CD4-positive, alpha-beta T cell (primary cell): ENCODE measurements around the gene NAB2. TPM values are rescaled to one million over a fixed set of nuclear protein-coding genes. Genes with fewer than 3 reads are reported as not detected.

ENCODE experiments used
- ATAC-seq: fragments of 200-7000 bp; cut with Tn5 transposase; one replicate; pipeline ENCODE4 v1.10.0; 2022; ENCODE audit warnings: mild to moderate bottlenecking; ENCODE audit not compliant: poor library complexity
- CTCF ChIA-PET: fragments of 350-600 bp; sonication (Branson Sonifier 250); formaldehyde crosslinking; loops from one replicate; lab custom pipeline; 2021; ENCODE audit warnings: antibody characterized with exemption, inconsistent platforms; lab: Charles Lee
- POLR2A ChIA-PET: fragments of 350-600 bp; sonication (Branson Sonifier 250); formaldehyde crosslinking; loops from one replicate; lab custom pipeline; 2021; ENCODE audit warnings: antibody characterized with exemption, inconsistent platforms; lab: Charles Lee
- DNase-seq, 14 experiments: peaks; one replicate each; pipeline ENCODE4 v3.0.0-alpha.2; 2013 to 2020; ENCODE audit warnings: mixed read lengths in 2 of 14
- H3K27ac ChIP-seq, 2 donors: one replicate each; pipeline versions ENCODE4 v1.5.1 to v1.7.0; 2013; ENCODE audit warnings: low read length in 2 of 2, low read depth in 1 of 2, mild to moderate bottlenecking in 1 of 2
- H3K27me3 ChIP-seq, 2 experiments: 1 replicate in 1 of 2; 2 replicates in 1 of 2; pipeline versions ENCODE4 v1.6.1 to v1.7.0; 2013; ENCODE audit warnings: low read length in 2 of 2, control low read depth in 1 of 2, mild to moderate bottlenecking in 1 of 2, moderate library complexity in 1 of 2; ENCODE audit not compliant: insufficient read depth in 2 of 2, control insufficient read depth in 1 of 2
- H3K36me3 ChIP-seq: one replicate; pipeline ENCODE4 v1.6.1; 2013; ENCODE audit warnings: low read length, control low read depth; ENCODE audit not compliant: insufficient read depth
- H3K4me1 ChIP-seq: one replicate; pipeline ENCODE4 v1.6.1; 2013; ENCODE audit warnings: low read length, control low read depth; ENCODE audit not compliant: insufficient read depth
- H3K4me3 ChIP-seq: one replicate; pipeline ENCODE4 v1.5.1; 2013; ENCODE audit warnings: mild to moderate bottlenecking, low read length, moderate library complexity
- H3K9me3 ChIP-seq, 2 experiments: 1 replicate in 1 of 2; 2 replicates in 1 of 2; pipeline versions ENCODE4 v1.6.1 to v1.7.0; 2013; ENCODE audit warnings: low read length in 2 of 2, mild to moderate bottlenecking in 2 of 2, control low read depth in 1 of 2, moderate library complexity in 1 of 2; ENCODE audit not compliant: control insufficient read depth in 1 of 2, insufficient read depth in 1 of 2
- H3K27ac Mint-ChIP-seq: one replicate; pipeline ENCODE4 v1.8.0; 2020; ENCODE audit warnings: mixed read lengths
- H3K27me3 Mint-ChIP-seq: one replicate; pipeline ENCODE4 v1.8.0; 2021; ENCODE audit warnings: mixed read lengths
- H3K36me3 Mint-ChIP-seq: one replicate; pipeline ENCODE4 v1.8.0; 2021; ENCODE audit warnings: low read depth, mixed read lengths
- H3K4me1 Mint-ChIP-seq: one replicate; pipeline ENCODE4 v1.8.0; 2021; ENCODE audit warnings: low read depth, mixed read lengths
- H3K4me3 Mint-ChIP-seq: one replicate; pipeline ENCODE4 v1.8.0; 2020; ENCODE audit warnings: mild to moderate bottlenecking, mixed read lengths
- H3K9me3 Mint-ChIP-seq: one replicate; pipeline ENCODE4 v1.8.0; 2020; ENCODE audit warnings: mixed read lengths
- intact Hi-C, 2 experiments: fragments of 100-400 bp; cut with DNase I in 1 of 2; cut with micrococcal nuclease in 1 of 2; formaldehyde crosslinking; loops; one replicate each; pipeline versions ENCODE4 v1.15.1 to v1.9.0; 2023 to 2025; cut with DNase I, micrococcal nuclease
- polyA plus RNA-seq, 2 donors: library from polyadenylated mRNA; unstranded; fragments of 120-200 nt; gene quantifications; one replicate each; pipeline ENCODE4 v1.2.1, GENCODE V29; 2013
- total RNA-seq, 174 experiments: library from RNA in 2 of 174; stranded (reverse) in 2 of 174; gene quantifications; one replicate each; pipeline ENCODE4 v1.2.3 and lab custom pipeline; 2021 to 2026
- TF ChIP-seq, protein P1 (sequence below): fragments of 200-600 bp; IDR thresholded peaks from one replicate; pipeline ENCODE4 v1.8.0; 2022; ENCODE audit warnings: antibody characterized with exemption, mild to moderate bottlenecking

NAB2 gene
- total RNA-seq (1 to 10 TPM; 4.8 to 6.1 TPM), total RNA-seq (lab: John Stamatoyannopoulos, UW) (7.8 to 110 (median 25.9) reads per million in 172 experiments)
- 6.9 TPM for polyA plus RNA-seq (2013, experiment 1 of 2)
- polyA plus RNA-seq (2013, experiment 2 of 2), result 8.9 TPM

DNA sequence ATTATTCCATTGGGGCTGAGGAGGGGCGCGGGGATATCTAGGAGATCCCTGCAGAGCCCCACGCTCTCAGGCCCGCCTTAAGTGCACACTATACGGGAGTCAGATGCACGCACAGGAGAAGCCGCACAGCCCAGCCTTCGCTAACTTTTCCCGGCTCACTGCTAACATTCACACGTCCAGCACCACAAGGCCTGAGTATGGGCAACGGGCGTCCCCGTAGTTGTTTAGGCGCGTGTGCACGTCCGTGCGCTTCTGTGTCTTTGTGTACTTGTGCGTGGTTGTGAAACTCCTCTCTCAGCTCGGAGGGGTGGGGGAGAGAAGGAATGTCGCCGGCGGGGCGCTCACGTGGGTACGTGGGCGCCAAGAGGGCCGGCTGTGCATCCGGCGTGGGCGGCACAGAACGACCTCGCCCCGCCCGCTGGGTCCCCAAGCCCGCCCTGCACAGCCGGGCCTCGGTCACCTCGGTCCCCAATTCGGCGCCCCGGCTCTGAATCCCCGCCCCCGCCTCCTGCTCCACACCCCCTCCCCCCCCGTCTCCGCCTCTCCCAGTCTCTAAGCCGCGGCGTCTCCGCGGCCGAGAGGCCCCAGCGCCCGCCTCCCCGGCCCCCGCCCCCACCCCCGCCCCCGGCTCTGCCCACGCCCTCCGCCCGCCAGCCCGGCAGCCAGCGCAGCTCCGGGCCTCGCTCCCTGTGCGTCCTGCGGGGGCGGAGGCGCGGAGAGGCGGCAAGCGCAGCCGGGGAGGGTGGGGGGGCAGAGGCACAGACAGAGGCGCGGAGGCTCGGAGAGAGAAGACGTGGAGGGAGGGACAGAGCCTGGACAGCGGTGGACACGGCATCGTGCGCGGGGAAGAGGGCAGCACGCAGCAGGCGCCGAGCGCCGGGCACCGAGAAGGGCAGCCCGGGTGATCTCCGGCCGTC, at the start of gene NAB2:
TSS of gene NAB2 (plus strand) at position 761 of the 917 bp plus-strand sequence. CDS start 158 bp downstream, outside the sequence.
- Histone ChIP-seq H3K36me3 (peaks cover 29% of the 10 kb centered on the region), H3K27me3 (no peaks in the 10 kb centered on the region), H3K9me3 (no peaks in the 10 kb centered on the region), H3K4me1 (peaks cover 71% of the 10 kb centered on the region), H3K27ac (peak within 1 kb of the TSS; percentile 99), H3K4me3 (peak within 1 kb of the TSS; percentile 82)
- ChIA-PET CTCF (interaction anchor here (6.4 to 7.6 kb wide), 2 partner anchors 18 to 23 kb away, joined by 47 to 67 read pairs; partner anchors contain the start of gene STAT6), POLR2A (interaction anchor here (0.5 to 14.4 kb wide), 10 partner anchors 10 to 932 kb away, joined by 3 to 344 read pairs (median 5); partner anchors contain the start of genes NEMP1 and STAT6)
- DNase-seq (peak; percentile 85 to 99 (median 95)), ATAC-seq (peak; percentile 57)
- peaks cover 69% of the 10 kb centered on the region for H3K4me1 Mint-ChIP-seq
- H3K27ac Mint-ChIP-seq, result peak within 1 kb of the TSS; percentile 98
- intact Hi-C loops, result loop anchor here (1.0 to 10.0 kb wide), 3 partner anchors 9 to 454 kb away; partner anchors contain the start of genes STAT6 (in 2 of the 2) and BAZ2A (in 1 of the 2)
- H3K9me3 Mint-ChIP-seq, result no peaks in the 10 kb centered on the region
- no peaks in the 10 kb centered on the region for H3K27me3 Mint-ChIP-seq
- TF ChIP-seq, protein P1, sequence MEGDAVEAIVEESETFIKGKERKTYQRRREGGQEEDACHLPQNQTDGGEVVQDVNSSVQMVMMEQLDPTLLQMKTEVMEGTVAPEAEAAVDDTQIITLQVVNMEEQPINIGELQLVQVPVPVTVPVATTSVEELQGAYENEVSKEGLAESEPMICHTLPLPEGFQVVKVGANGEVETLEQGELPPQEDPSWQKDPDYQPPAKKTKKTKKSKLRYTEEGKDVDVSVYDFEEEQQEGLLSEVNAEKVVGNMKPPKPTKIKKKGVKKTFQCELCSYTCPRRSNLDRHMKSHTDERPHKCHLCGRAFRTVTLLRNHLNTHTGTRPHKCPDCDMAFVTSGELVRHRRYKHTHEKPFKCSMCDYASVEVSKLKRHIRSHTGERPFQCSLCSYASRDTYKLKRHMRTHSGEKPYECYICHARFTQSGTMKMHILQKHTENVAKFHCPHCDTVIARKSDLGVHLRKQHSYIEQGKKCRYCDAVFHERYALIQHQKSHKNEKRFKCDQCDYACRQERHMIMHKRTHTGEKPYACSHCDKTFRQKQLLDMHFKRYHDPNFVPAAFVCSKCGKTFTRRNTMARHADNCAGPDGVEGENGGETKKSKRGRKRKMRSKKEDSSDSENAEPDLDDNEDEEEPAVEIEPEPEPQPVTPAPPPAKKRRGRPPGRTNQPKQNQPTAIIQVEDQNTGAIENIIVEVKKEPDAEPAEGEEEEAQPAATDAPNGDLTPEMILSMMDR, result no peak
- H3K4me3 Mint-ChIP-seq, result peak within 1 kb of the TSS; percentile 98
- H3K36me3 Mint-ChIP-seq, result peaks cover 55% of the 10 kb centered on the region

GRCh38 chr12:57040211-57040610, 48.7 kb upstream of the NAB2 start:
- H3K4me1 Mint-ChIP-seq, result peaks cover 10% of the 10 kb centered on the region
- no peak overlapping the region for H3K27ac ChIP-seq
- no peak overlapping the region for H3K4me3 ChIP-seq
- H3K36me3 Mint-ChIP-seq, result no peaks in the 10 kb centered on the region
- TF ChIP-seq, protein P1, result no peak
- no peaks in the 10 kb centered on the region for H3K9me3 ChIP-seq
- H3K4me1 ChIP-seq, result no peaks in the 10 kb centered on the region
- H3K27me3 Mint-ChIP-seq, result no peaks in the 10 kb centered on the region
- POLR2A ChIA-PET, result interaction anchor here (0.8 to 1.4 kb wide), 3 partner anchors 9 to 20 kb away, joined by 3 to 5 read pairs (median 3); no protein-coding TSS in a partner anchor
- H3K4me3 Mint-ChIP-seq, result no peak overlapping the region
- no peaks in the 10 kb centered on the region for H3K9me3 Mint-ChIP-seq
- H3K36me3 ChIP-seq, result no peaks in the 10 kb centered on the region
- ATAC-seq (no peak), DNase-seq (no peak)
- CTCF ChIA-PET, result interaction anchor here (1.2 to 1.3 kb wide), 2 partner anchors 29 to 199 kb away, joined by 3 to 4 read pairs; no protein-coding TSS in a partner anchor
- no peaks in the 10 kb centered on the region for H3K27me3 ChIP-seq
- intact Hi-C loops, result no loop called here
- H3K27ac Mint-ChIP-seq, result no peak overlapping the region

DNA sequence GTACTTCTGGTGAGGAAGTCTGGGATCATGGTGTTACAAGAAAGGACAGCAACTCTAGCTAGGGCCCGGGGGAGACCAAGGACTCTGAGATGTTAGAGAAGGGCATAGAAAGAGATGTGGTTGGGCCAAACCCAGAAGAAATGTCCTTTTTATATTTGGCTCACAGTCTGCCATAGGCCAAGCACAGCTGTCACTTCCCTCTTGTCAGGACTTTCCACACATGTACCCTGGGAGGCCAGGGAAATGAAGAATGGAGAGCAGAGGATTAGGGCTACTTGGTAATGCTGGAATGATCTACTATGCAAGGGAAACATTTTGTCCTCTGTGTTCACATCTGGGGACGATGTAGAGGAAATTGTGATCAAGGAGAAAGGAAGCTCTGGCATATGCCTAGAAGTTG, 48.2 kb upstream of the NAB2 start:
- Mint-ChIP-seq H3K4me1 (peaks cover 13% of the 10 kb centered on the region), H3K27me3 (no peaks in the 10 kb centered on the region), H3K4me3 (no peak overlapping the region), H3K36me3 (no peaks in the 10 kb centered on the region), H3K27ac (no peak overlapping the region), H3K9me3 (no peaks in the 10 kb centered on the region)
- ChIA-PET CTCF (interaction anchor here (0.6 to 1.3 kb wide), 3 partner anchors 28 to 198 kb away, joined by 3 to 6 read pairs (median 4); no protein-coding TSS in a partner anchor), POLR2A (interaction anchor here (0.8 to 1.4 kb wide), 2 partner anchors 14 to 19 kb away, joined by 3 to 5 read pairs; no protein-coding TSS in a partner anchor)
- H3K4me3 ChIP-seq, result no peak overlapping the region
- ATAC-seq (no peak), DNase-seq (no peak)
- H3K4me1 ChIP-seq, result no peaks in the 10 kb centered on the region
- intact Hi-C loops, result no loop called here
- no peaks in the 10 kb centered on the region for H3K27me3 ChIP-seq
- H3K27ac ChIP-seq, result no peak overlapping the region
- H3K36me3 ChIP-seq, result no peaks in the 10 kb centered on the region
- TF ChIP-seq, protein P1, result no peak
- H3K9me3 ChIP-seq, result no peaks in the 10 kb centered on the region
